GM18909 (cell line): ENCODE measurements around the gene GTF3C1.

ENCODE experiments used
- ATAC-seq: cut with Tn5 transposase; IDR thresholded peaks from one replicate; pipeline ENCODE4 v1.9.1; 2021; ENCODE audit warnings: mild to moderate bottlenecking; ENCODE audit not compliant: unreplicated experiment, poor library complexity

Gene GTF3C1

GRCh38 chr16:27489421-27489820, 60.3 kb downstream of the GTF3C1 start:
- ATAC-seq: no peak

- ATAC-seq: no peak
Observed at GRCh38 chr16:27486760-27487159, 63.0 kb downstream of the GTF3C1 start.

GRCh38 chr16:27486344-27486743, 63.4 kb downstream of the GTF3C1 start:
- ATAC-seq: no peak

- no peak for ATAC-seq
Observed at GRCh38 chr16:27485811-27486210, 63.9 kb downstream of the GTF3C1 start.

- no peak for ATAC-seq
Observed at GRCh38 chr16:27485126-27485525, 64.6 kb downstream of the GTF3C1 start.

GRCh38 chr16:27483624-27484023, 66.1 kb downstream of the GTF3C1 start:
- ATAC-seq: no peak

GRCh38 chr16:27483088-27483437, 66.7 kb downstream of the GTF3C1 start:
- ATAC-seq: no peak

- no peak for ATAC-seq
Observed at GRCh38 chr16:27482397-27483087, 67.2 kb downstream of the GTF3C1 start.

- no peak for ATAC-seq
Observed at GRCh38 chr16:27481282-27481934, 68.3 kb downstream of the GTF3C1 start.

- no peak for ATAC-seq
Observed at GRCh38 chr16:27480761-27481160, 69.0 kb downstream of the GTF3C1 start.

GRCh38 chr16:27476240-27476639, 73.5 kb downstream of the GTF3C1 start:
- no peak for ATAC-seq

- ATAC-seq: no peak
Observed at GRCh38 chr16:27475561-27475960, 74.2 kb downstream of the GTF3C1 start.

- ATAC-seq: no peak
Observed at GRCh38 chr16:27474921-27475320, 74.8 kb downstream of the GTF3C1 start.

- no peak for ATAC-seq
Observed at GRCh38 chr16:27474041-27474440, 75.7 kb downstream of the GTF3C1 start.

- ATAC-seq: no peak
Observed at GRCh38 chr16:27473101-27473900, 76.4 kb downstream of the GTF3C1 start.

- no peak for ATAC-seq
Observed at GRCh38 chr16:27472091-27473020, 77.4 kb downstream of the GTF3C1 start.

GRCh38 chr16:27471661-27472060, 78.1 kb downstream of the GTF3C1 start:
- no peak for ATAC-seq

- no peak for ATAC-seq
Observed at GRCh38 chr16:27470567-27471431, 78.9 kb downstream of the GTF3C1 start.

GRCh38 chr16:27468941-27469531, 80.7 kb downstream of the GTF3C1 start:
- ATAC-seq: no peak
